NCI-H524 (cell line): ENCODE measurements around the gene JMJD8.
A peak's percentile ranks its signal among the peaks of the same experiment; 100 is the strongest.
"Not testable (repeated sequence)": the region's sequence is repeated elsewhere in the genome, so short reads cannot be mapped to it uniquely, and the experiment has no call there.

Source experiments
- DNase-seq, 2 experiments: peaks; one replicate each; lab custom pipeline; 2025; lab: John Stamatoyannopoulos, UW

The JMJD8 gene

DNA sequence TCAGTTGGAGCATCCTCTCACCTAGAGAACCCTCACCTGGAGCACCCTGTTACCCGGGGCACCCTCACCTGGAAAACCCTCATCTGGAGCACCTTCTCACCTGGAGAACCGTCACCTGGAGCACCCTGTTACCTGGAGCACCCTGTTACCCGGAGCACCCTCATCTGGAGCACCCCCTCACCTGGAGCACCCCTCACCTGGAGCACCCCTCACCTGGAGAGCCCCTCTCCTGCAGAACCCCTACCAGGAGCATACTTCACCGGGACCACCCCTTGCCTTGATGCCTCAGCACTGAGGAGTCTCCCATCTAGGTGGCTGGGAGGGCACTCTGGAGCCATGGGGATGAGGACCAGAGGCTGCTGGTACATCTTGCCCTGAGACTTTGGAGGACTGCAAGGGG lies 24.8 kb upstream of the JMJD8 start:
- no peak for DNase-seq

DNA sequence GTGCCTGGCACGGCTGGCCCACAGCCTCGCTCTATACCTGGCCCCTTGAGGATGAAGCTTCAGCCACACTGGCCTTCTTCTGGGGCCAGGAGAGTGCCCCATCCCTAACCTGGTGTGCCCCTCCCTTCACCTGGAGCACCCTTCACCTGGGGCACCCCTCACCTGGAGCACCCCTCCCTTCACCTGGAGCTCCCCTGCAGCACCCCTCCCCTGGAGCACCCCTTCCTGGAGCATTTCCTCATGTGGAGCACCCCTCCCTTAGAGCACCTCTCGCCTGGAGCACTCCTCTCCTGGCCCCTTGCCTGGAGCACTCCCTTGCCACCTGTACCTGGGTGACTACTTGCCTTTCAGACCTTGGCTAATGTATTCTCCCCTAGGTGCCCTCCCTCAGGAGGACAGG lies 23.9 kb upstream of the JMJD8 start:
- DNase-seq: no peak

DNA sequence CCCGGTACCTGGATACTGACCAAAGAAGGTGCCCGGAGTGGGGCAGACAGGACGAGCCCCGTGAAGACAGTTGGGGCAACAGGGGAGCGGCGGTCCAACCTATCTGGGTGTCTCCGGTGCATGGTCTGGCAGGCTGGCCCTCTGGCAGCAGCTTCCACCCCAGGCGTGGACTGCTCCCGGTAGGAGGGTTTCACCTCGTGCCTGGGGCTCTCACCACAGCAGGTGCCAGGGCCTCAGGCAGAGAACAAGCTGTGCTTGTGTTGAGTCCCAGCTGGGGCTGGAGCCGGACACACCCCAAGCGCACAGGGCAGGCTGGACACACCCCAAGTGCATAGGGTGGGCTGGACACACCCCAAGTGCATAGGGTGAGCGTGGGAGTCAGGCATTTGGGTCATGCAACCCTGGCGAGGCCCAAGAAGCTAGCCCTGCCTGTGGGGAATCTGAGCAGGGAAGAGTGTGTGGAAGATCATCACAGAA lies 23.0 kb upstream of the JMJD8 start:
- DNase-seq: peak in 1 of 2 experiments; percentile 36

DNA sequence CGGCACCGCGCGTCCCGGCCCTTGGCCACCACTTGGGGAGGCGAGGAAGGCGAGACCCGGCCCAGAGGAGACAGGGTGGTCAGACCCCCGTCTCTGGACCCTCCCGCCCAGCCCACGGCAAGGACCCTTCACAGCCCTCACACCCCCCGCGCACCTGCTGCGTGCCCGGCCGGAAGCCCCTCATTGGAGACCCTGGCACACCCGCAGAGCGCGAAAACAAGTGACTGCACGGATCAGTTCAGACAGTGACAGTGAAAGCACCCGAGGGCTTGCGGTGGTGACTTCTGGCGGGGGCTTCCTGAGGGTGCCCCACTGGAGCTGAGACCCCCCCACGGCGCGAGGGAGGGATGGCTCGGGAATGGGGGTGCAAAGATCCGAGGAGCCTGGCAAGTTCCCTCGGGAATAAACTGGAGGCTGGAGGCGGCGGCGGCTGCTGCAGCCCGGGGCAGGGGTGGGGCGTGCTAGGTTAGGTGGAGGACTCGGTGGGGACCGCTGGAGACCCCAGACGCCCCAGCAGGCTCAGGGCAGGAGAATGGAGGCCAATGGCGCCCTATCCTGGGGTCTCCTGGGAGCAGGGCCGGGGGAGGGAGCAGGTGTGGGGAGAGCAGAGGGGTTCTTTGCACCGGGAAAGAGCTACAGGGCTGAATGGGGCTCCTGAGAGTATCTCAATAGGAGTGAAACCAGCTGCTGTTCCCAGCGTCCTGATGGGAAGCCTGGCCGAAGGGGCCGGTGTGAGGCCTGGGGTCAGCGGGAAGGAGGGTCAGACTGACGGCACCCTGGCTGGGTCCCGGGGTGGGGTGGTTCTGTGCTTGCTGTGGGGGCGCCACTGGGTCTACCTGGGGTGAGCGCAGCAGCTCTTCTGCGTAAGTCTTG lies 22.3 kb upstream of the JMJD8 start:
- peak in 1 of 2 experiments; percentile 40 for DNase-seq

DNA sequence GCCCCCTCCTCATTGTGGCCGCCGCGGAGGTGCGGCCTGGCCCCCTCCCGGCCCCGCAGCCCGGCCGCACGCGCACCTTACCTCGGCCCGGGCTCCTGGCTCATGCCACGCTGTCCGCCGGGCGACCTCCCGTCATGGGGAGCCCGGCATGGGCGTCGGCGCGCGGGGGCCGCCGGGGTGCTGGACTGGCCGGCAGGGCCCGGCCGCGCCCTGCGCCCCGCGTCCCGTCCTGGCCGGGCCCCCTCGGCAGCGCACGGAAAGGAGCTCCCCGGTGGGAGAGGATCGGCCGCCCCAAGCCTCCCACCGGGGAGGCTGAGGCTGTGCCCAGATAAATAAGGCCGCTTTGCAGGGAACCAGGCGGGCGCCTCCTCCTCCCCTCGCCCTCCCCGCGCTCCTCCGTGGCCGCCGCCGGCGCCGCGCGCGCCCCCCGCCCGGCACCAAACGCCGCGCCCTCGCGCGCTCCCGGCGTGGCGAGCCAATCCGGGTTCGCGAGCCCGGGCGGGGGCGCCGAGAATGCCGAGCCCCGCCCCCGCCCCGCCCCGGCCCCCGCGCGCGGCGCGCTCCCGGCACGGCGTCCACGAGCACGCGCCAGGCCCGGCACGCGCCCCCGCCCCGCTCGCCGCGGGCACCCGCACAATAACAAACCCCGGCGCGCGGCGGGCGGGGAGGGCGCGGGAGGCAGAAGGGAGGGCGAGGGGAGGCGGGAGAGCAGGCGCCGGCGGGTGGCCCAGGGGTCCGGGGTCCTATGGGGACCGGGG lies 21.5 kb upstream of the JMJD8 start, which contains the start of gene FBXL16:
Gene FBXL16 (minus strand): TSS at position 371 of the 758 bp plus-strand sequence. CDS start 8,396 bp downstream, outside the sequence.
- DNase-seq: peak; percentile 53 to 85

DNA sequence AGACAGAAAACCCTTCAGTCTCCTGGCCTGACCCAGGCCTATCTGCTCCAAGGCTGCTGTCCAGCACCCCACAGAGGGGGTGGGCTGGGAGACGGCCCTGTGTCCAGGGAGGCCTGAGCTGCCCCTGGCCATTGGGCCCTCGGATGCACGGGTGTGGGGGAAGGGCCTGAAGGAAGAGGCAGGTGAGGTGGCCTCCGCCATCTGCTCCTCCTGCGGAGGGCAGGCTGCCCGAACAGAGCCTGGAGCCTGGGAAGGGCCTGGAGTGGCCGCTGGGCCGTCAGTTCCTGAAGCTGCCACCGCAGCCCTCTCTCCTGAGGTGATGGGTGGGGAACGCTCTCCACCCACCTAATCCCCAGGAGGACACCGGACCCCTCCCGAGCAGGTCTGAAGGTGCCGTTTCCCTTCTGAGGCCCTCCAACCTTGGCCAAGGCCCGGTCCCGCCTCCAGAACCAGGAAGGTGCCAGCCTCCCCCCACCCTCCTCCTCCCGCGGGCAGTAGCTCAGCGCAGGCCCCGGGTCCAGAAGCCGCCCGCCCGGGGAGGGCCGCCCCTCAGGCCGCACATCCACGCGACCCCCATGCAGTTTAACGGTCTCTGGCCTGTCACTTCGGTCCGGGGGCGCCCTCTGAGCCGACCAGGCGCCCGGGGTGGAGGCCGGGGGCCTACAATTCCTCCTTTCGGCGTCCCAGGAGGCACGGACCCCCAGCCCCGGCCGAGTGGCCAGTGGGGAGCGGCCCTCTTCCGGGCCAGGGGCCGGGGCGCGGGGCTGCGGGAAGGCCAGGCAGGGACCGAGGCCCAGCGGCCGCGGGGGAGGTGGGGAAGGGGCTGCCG lies 20.6 kb upstream of the JMJD8 start:
- peak in 1 of 2 experiments; percentile 35 for DNase-seq

DNA sequence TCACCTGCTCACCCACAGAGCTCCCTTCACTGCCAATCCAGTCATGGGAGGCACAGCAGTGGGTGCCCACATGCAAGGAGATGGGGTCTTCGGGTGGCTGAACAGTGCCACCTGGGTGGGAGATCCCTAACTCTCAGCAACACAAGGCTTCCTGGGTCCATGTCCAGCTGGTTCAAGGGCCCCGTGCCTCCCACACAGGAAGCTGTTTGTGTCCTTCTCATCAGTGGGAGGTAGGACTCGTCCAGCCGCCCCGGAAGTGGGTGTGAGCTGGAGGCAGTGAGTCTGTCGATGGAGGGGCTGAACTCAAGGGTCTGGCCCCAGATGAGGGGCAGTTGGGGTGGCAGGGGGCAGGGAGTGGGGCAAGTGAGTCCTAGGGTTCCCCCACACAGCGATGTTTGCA lies 19.9 kb upstream of the JMJD8 start:
- no peak for DNase-seq

DNA sequence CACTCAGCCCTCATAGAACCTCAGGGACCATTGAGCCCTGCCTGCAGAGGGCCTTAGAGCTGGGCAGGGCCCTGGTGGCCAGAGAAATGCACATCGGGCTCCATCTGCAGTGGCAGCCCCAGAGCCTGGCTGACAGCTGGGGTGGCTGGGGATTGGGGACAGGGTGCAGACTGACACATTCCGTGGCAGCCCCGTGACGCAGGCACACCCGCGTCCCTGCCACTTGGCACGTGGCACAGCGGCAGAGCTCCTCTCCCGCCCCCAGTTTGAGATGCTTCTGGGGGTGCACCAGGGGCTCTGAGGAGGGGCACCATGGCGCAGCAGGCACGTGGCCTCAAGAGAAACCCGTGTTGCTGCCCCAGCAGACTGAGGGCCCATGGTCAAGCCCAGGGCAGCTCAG lies 19.3 kb upstream of the JMJD8 start:
- no peak for DNase-seq

DNA sequence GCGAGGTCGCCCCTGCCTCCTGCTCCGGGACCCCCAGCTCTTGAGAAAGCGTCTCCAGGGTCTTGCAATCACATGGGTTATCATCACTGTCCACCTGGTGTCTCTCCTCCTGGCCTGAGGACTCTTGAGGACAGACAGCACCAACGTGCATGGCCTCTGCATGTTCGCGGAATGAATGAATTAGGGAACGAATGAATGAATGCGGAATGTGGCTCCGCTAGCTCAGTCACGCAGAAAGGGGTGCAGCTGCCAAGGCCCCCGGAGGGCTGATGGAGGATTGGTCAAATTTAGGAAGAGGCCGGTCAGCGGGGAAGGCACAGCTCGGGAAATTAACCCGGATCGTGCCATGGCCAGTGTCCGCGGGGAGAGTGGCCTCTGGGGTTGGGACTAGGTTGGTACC lies 18.2 kb upstream of the JMJD8 start:
- no peak for DNase-seq

DNA sequence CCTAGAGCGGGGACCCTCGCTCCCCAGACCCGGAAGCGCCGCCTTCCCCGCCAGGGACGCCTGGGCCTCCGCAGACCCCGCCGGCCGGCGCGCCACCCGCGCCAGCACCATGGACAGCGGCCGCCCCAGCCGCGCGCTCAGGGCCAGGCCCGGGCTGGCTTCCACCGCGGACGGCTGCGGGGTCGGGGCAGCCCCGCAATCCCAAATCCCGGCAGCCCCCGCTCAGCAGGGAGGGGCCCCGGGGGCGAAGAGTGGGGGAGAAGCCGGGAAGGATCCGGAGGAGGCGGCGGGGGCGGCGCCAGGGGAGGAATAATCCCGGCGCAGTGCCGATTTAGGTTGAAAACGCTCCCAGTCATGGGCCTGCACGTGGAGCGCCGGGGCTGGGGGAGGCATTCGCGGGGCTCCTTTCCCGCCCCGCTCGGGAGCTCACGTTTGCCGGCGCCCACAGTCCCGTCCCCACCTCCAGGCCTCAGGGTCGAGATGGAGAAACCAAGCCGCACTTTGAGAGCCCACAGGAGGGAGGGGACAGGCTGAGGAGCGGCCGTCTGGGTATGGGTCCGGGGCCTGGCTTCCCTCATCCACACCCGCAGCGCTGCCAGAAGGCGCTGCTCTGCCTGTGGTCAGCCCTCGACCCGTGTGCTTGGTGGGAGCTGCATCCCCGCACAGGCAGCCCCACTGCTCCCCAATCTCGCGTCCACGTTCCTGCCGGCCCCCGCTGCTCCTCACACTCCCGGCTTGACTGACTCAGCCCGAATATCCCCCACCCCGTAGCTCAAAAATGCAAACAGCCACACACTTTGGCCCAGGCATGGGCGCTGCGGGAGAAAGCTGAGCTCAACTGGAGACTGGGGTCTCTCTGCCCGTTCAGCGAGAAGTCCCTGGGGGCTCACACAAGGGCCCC lies 16.8 kb upstream of the JMJD8 start:
- DNase-seq: no peak

DNA sequence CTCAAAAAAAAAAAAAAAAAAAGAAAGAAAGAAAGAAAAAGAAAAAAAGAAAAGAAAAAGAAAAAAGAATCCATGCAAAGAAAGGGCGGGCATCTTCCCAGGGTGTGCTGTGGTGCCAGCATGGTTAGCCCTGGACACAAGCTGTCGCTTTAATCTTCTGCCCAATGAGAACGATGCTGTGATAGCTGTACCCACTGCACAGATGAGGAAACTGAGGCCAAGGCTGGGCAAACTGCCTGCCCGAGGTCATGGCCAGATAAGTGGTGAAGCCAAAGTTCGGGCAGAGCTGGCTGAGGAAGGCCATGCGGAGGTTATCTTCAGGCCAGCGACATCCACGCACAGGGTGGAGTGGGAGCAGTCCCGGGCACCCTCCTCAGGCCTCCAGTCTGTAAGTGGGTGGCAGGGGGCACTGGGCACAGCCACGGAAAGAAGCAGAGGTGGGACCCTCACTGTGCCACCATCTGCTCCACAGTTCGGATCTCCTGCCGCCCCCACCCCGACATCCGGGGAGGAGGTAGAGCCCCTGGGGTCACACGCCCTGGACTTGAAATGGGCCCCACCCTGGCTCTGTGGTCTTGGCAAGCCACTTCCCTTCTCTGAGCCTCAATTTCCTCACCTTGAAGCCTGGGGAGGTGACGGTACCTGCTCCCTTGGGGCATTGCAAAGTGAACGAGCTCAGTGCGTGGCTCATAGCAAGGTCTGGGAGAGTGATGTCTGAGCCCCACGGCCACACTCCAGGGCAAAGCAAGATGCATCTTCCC lies 15.0 kb upstream of the JMJD8 start:
- no peak for DNase-seq

DNA sequence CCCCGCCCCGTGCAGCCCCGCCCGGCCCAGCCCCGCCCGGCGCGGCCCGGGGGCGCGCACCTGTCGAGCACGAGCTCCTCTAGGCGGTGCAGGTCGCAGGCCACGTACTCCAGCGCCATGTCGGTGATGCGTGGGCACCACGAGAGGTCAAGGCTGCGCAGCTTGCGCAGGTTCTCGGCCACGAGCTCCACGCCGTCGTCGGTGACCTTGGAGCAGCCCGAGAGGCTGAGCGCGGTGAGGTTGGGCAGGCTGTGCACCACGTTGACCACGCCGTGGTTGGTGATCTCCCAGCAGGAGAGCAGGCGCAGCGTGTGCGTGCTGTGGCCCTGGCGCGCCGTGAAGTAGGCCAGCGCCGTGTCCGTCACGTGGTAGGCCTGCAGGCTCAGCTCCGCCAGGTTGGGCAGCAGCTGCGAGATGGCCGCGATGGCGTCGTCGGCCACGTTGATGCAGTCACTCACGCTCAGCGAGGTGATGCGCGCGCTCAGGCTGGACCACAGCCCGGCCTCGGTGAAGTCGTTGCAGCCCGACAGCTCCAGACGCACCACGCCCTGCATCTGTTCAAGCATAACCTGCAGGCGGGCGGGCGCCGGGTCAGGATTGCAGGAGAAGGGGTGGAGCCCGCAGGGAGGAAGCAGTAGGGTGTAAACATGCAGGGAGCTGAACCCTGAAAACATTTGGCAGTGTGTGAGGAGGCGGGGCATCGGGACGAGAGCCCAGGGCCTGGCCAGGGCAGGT lies 11.4 kb upstream of the JMJD8 start:
- DNase-seq: no peak

DNA sequence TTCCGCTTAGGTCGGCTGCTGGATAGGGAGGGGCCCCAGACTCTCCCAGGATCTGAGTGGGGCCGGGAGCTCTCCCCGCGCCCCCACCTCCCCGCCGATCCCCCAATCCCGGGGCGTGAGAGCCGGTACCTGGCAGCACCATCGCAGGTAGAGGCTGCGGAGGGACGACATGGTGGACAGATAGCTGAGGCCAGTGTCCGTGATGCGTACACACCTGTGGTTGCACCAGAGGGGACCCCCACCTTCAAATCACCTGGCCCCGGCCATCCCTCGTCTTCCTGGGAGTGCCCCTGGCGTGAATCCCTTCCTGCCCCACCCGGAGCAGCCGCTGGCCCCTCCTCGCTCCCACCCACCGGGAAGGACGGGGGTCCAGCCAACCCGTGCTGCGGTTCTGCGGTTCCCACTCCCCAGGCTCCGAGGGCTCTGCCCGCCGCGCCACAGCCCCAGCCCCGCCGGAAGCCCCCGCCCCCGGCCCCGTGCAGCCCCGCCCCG lies 10.8 kb upstream of the JMJD8 start:
- no peak for DNase-seq

DNA sequence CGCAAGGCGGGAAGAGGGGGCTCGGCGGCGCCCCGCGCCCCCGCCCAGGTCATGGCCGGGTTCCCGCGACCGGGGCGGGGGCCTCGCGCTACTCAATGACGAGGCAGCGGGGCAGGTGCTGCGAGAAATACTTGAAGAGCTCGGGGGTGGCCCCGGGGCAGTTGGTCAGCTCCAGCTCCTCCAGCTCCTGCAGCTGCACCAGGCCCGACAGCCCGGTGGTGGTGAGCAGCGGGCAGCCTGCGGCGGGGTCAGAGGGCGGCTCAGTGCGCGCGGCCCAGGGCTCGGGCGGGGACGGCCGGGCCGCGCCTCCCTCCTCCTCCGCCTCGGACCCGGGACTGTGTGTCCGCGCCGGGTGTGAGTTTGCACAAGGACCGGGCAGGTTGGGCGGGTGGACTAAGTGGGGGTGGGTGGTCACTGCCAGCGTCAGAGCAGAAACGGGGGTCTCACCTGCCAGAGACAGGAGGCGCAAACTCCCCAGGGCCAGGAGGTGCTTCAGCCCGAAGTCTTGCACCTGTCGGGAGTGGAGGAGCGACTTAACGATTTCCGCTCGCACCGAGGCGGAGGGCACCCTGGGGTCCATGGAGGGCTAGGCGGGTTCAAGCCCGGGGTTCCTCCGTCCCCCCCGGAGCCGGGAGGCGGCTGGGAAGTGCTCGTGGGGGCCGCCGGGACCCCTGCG lies 10.2 kb upstream of the JMJD8 start:
- no peak for DNase-seq

DNA sequence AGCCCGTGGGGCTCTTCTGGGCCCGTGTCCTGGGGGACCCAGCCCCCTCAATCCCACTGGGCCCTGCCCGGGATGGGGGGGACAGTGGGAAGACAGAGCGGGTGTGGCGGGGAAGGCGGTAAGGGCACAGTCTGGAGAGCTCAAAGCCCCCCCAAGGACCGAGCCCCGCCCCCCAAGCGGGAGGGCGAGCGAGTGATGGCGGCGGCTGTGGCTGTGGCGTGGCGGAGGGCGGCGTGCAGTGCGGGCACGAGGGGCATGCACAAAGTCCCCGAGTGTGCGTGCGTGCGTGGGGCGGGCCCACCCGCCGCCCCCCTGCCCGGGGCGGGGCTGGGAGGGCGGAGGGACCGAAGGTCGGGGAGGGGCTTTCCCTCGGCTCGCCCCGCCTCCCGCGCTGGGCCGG lies 9.6 kb upstream of the JMJD8 start:
- DNase-seq: no peak

DNA sequence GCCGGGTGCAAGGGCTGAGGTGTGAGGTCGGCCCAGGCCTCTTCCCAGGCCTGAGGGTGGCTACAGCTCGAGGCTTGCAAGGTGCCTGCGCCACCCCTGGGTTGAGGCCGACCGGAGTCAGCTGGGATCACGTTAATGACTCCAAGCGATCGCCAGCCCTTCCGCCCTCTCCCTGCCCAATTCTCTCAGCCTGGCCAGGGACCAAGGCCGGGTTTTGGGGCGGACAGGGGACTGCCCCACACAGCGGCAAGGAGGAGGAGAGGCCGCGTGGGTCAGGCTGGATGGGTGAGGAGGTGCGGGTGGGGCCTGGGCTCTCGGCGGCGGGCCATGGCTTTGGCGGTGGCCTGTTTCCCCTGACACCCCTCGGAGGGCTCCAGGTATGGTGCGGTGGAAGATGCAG lies 9.2 kb upstream of the JMJD8 start:
- no peak for DNase-seq

DNA sequence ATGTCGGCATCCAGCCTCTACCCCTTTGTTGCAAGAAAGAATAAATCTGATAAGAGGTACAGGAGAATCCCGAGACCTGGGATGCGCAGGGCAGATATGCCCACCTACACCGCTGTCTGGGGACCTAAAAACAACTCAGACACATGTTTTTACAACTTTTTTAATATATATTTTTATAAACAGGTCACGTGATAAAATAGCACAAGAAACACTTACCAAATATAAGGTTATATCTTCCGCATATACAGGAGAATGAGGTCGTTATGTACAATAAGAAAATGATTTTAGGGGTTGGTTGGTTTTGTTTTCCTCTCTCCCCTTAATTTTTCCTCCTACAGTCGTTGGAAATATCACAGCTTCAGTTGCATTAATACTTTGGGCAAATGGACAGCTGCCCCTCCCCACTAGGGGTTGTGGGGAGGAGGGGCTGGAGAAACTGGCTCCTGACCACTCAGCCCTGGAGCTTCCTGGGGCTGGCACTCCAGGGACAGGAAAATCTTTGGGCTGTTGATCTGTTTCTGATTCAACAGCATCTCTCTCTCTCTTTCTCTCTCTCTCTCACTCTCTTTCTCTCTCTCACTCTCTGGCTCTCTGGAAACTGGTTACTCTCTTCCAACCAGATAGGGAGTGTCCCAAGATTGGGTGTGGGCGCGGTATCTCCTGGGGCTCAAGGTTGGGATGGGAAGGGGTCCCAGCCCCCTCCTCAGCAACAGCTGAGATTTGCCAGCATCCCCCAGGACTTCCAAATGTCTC lies 8.4 kb upstream of the JMJD8 start:
- no peak for DNase-seq

DNA sequence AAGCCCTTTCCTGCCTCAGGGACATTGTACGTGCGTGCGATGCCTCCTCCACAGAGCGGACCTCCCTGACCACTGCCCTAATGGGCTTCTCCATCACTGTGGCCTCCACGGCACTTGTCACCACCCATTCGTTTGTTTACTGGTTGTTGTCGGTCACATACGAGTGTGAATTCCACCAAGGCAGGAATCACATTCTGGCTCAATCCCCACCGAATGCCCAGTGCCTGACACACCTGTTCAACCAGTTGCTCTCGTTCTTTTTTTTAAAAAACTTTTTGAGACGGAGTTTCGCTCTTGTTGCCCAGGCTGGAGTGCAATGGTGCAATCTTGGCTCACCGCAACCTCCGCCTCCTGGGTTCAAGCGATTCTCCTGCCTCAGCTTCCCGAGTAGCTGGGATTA lies 7.1 kb upstream of the JMJD8 start:
- not testable (repeated sequence) for DNase-seq
